Ovary (tissue), 3 donors: ENCODE measurements around the gene XPNPEP1.

Source experiments
- EP300 ChIP-seq: sonication (generic); formaldehyde crosslinking; IDR thresholded peaks from one replicate; pipeline ENCODE4 v1.6.1; 2017; ENCODE audit warnings: antibody characterized with exemption
- TF ChIP-seq, protein P1 (sequence below), 3 donors: fragments of 450-650 bp in 2 of 3; fragments of 200-600 bp in 1 of 3; IDR thresholded peaks; one replicate each; pipeline versions ENCODE4 v1.5.1 to v1.8.0; 2016 to 2022; ENCODE audit warnings: antibody characterized with exemption in 3 of 3, mild to moderate bottlenecking in 1 of 3
- donor health status: DM: no; HTN: no; CAD: no.

DNA sequence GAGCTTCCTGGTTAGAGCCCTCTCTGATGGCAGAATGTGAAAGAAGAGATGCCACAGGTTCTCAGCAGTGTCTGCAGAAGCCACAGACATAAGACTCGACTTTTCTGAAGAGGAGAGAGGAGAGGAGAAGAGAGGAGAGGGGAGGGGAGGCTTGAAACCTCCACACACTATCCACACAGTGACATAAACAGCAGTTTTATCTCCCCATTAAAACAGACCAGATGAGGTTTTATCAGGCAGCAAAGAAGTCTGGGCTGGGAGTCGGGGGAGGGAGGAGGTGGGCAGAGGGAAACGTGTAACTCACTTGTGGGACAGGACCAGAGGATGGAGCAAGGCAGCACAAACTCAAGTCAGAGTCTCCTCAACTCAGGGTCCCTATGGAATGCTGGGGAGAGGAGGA, 76.5 kb downstream of the XPNPEP1 start:
- TF ChIP-seq, protein P1, sequence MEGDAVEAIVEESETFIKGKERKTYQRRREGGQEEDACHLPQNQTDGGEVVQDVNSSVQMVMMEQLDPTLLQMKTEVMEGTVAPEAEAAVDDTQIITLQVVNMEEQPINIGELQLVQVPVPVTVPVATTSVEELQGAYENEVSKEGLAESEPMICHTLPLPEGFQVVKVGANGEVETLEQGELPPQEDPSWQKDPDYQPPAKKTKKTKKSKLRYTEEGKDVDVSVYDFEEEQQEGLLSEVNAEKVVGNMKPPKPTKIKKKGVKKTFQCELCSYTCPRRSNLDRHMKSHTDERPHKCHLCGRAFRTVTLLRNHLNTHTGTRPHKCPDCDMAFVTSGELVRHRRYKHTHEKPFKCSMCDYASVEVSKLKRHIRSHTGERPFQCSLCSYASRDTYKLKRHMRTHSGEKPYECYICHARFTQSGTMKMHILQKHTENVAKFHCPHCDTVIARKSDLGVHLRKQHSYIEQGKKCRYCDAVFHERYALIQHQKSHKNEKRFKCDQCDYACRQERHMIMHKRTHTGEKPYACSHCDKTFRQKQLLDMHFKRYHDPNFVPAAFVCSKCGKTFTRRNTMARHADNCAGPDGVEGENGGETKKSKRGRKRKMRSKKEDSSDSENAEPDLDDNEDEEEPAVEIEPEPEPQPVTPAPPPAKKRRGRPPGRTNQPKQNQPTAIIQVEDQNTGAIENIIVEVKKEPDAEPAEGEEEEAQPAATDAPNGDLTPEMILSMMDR (IDR thresholded peaks at IDR 0.05) = no peak
- no peak for TF ChIP-seq EP300
